GM18499 (cell line): ENCODE measurements around the gene ARHGDIA.

ENCODE experiments used
- ATAC-seq: cut with Tn5 transposase; IDR thresholded peaks from one replicate; pipeline ENCODE4 v1.9.1; 2021; ENCODE audit warnings: moderate number of reproducible peaks; ENCODE audit not compliant: insufficient read depth, unreplicated experiment

ARHGDIA gene

DNA sequence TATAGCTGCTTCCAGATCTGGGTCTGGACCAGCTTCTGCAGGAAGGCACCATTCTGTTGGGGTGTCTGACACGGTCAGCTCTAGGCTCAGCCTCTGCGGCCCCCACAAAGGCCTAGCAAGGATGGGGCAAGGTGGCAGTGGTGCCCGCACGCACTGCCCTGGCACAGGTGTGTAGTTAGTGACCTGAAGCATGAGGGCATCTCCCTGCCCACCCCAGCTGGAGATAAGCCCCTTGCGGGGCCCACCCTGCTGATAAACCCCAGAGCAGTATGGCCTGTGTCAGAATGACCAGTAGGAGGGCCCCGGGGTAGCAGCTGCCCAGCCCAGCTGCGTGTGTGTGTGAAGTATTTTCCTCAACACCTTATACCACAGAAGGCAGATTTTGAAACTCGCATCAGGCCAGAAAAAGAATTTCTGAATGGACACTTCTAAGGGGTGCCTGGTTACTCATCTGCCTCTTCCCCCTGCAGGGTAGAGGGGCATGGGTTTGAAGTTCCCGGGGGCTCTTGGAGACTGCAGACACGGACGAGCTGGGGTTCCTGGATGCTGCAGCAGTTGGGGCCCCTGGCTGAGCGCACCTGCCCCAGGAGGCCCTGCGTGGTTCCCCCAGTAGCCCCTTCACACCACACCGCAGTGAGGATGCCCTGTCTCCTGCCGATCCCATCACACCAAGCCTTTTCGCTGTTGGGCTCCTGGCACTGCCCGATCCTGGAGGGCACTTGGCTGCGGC lies 4.5 kb downstream of the ARHGDIA start:
- ATAC-seq, result no peak

- no peak for ATAC-seq
These were observed 5.3 kb downstream of the ARHGDIA start for GRCh38 chr17:81865733-81866439.

DNA sequence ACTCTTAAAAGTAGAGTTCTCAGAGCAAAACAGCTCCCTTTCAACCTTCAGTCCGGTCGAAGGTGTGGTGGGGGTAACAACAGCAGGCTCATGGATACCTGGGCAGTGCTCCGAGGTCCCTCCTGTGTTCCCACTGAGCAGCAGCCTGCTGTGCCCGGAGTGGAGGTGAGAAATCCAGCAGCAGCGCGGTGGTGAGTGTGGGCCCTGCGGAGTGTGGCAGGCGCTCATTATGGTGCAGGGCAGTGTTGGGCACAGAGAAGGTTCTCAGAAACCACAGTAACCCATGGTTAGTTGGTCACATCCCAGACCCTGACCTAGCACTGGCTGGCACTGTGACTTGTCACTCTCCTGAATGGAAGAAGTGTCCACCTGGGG lies 5.8 kb downstream of the ARHGDIA start:
- no peak for ATAC-seq

- ATAC-seq, result no peak
These were observed 7.0 kb downstream of the ARHGDIA start for GRCh38 chr17:81863833-81864768.

DNA sequence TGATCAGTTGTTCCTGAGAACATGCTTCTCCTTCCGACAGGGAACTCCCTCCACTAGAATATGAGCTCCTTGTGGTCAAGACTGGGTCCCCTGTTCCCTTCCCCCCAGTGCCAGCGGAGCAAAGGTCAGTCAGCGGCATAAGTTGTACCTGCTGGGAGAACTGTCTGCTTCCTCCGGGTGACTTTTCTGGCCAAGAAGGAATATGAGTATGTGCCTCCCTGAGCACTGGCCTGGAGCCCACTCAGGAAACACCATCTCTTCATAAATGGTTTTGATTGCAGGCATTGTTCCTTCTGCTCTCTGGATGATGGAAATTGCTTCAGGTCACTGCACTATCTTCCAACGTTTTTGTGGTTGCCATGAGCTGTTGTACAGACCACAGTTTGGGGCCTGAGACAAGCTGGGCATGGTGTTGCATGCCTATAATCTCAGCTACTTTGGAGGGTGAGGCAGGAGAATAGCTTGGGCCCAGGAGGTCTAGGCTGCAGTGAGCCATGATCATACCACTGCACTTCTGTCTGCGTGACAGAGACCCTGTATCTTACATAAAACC lies 7.9 kb downstream of the ARHGDIA start:
- ATAC-seq, result no peak

DNA sequence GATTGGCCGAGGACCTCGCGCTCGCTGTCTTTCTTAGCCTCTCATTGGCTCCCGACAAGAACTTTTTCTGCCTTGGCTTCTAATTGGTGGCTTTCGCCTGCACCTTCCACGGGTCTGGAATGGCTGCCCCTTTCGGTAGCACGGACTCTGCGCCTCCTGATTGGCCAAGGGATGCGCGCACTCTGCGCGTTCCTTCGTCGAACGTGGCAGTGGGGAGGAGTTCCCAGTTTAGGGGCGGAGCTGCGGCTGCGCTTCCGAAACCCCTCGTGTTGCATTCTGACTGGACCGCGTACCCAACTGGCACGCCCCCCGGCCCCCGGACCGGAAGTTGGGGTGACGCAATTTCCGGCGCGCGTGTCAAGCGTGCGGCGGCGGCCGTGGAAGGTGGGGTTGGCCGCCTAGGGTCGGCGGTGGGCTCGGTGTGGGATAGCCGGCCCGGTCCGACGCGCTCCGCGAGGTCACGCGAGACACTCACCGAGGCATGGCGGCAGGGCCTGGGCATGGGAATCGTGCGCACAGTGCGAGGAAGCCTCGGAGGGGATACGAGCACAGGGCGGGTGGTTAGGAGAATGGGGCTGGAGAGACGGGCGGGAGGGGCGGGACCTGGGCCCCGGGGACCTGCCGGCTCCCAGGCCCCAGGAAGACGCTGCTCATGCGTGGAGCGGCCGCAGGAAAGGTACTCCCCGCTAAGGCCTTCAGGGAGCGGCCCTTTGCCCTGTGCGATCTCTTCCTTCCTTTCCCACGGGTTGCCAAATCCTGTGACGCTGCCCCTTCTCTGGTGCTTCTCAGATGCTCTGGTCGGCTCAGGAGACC lies 10.2 kb downstream of the ARHGDIA start:
- ATAC-seq, result peak; percentile 88

DNA sequence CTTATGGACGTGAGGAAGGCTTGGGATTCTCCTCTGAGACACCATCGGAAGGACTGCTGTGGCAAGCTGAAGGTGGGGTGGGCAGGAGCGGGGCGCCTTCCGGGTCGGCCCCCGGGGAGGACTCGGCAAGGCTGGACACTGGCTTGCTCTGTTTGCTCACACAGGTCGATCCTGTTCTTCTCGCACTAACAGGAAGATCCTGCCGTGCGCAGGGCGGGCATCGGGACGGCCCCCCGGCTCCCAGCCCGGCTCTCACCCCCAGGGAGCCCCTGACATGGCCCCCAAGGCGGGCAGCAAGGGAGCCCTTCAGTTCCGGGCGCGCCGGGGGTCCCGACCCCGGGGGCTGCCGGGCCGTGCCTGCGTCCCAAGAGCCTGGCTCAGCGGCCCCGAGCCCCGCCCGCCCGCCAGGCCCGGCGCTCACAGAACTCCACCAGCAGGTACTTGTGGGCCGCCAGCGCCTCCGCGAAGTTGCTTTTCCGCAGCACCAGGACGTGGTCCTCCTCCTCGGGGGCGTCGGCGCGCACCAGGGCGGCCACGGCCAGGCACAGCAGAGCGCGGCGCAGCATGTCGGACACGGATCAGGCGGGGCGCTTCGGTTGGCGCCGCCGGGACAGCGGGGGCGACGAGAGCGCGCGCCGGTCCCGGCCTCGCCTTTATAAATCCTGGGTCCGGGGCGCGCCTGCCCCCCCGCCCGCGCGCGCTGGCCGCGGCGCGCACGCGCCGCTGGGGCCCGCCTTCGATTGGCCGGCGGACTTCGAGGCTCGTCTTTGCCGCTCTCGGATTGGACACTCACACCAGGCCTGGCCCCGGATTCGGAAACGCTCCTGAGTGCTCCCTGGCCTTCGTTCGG lies 11.0 kb downstream of the ARHGDIA start, which contains the start of gene P4HB:
P4HB (minus strand) TSS at position 630 of the 850 bp plus-strand sequence; CDS start at position 566, 64 bp downstream.
- no peak for ATAC-seq

- ATAC-seq, result no peak
These were observed 11.9 kb downstream of the ARHGDIA start for GRCh38 chr17:81858967-81859905.

- ATAC-seq, result no peak
These were observed 12.8 kb downstream of the ARHGDIA start for GRCh38 chr17:81858170-81858966.

- ATAC-seq, result no peak
These were observed 16.0 kb downstream of the ARHGDIA start for GRCh38 chr17:81854974-81855774.

DNA sequence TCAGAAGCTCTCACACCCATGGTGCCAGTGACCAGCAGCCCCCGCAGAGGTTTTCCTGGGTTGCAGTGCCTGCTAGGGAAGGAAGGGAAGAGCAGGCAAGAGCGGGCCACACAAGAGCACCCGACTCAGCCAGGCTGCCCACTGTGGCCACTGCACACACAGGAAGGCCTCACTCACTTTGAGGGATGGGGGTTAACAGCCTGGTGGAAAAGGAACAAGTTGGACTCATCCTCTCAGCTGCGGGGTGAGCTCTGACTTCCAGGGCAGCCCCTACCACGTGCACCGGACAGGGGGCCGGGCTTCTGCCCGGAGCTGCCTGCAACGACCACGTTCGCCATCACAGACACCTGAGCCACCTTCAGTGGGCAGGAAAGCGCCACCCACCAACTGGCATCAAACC lies 18.9 kb downstream of the ARHGDIA start:
- ATAC-seq, result no peak

DNA sequence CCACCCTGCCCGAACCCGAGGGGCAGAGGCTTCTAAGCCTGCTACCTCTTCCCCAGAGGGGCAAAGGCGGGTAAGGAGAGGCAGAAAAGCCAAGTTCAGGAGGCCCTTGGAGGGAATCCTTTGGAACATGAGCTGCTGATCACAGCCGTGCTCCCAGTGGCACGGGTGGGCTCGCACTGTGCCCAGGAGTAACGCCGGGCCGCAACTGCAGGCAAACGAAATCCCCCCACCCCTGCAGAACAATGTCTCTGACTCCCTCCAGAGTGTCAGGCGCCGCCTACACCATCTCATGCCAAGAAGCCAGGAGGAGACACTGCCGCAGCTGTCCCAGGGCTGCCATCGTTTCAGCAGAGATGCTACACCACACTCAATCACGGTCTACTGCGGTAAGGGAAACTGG lies 19.7 kb downstream of the ARHGDIA start:
- no peak for ATAC-seq

GRCh38 chr17:81849457-81849856 lies 21.7 kb downstream of the ARHGDIA start:
- ATAC-seq, result no peak

- no peak for ATAC-seq
These were observed 24.1 kb downstream of the ARHGDIA start for GRCh38 chr17:81846743-81847689.
